K562 (cell line): ENCODE results near the gene ZNF740. TPM values are rescaled to one million over a fixed set of nuclear protein-coding genes. Genes with fewer than 3 reads are reported as not detected.

Source experiments
- BCOR ChIP-seq: fragments of 450-650 bp; IDR thresholded peaks from 2 replicates; pipeline ENCODE4 v1.6.1; 2016
- E2F3 ChIP-seq: fragments of 250-450 bp; sonication (Bioruptor Pico); IDR thresholded peaks from 2 replicates; pipeline ENCODE4 v1.4.0; 2020; ENCODE audit warnings: mild to moderate bottlenecking
- ELF4 ChIP-seq: fragments of 450-650 bp; formaldehyde crosslinking; IDR thresholded peaks from 2 replicates; pipeline ENCODE4 v1.4.0; 2022; ENCODE audit warnings: missing genetic modification characterization
- EP400 ChIP-seq: fragments of 450-650 bp; IDR thresholded peaks from 2 replicates; pipeline ENCODE4 v1.6.1; 2017; ENCODE audit warnings: antibody characterized with exemption, mild to moderate bottlenecking, moderate library complexity
- ETS1 ChIP-seq: conservative IDR thresholded peaks from 2 replicates; pipeline ENCODE4 v1.6.1; 2011; ENCODE audit warnings: low read depth, mild to moderate bottlenecking, low read length; ENCODE audit not compliant: control insufficient read depth
- HNRNPUL1 ChIP-seq: fragments of 200-400 bp; formaldehyde crosslinking; IDR thresholded peaks from 2 replicates; pipeline ENCODE4 v1.6.1; 2017; ENCODE audit warnings: low read length
- MEF2D ChIP-seq: conservative IDR thresholded peaks from 2 replicates; pipeline ENCODE4 v1.6.1; 2016; ENCODE audit warnings: low read depth, missing genetic modification characterization, missing compliant biosample characterization
- SMAD4 ChIP-seq: fragments of 250-450 bp; sonication (Bioruptor Pico); conservative IDR thresholded peaks from 2 replicates; pipeline ENCODE4 v1.8.0; 2021; ENCODE audit warnings: inconsistent platforms, mild to moderate bottlenecking, moderate library complexity
- SP1 ChIP-seq: sonication (generic); formaldehyde crosslinking; IDR thresholded peaks from 2 replicates; pipeline ENCODE4 v1.8.1; 2022; ENCODE audit warnings: mild to moderate bottlenecking, missing genetic modification reagents
- STAT6 ChIP-seq: sonication (generic); formaldehyde crosslinking; IDR thresholded peaks from 2 replicates; pipeline ENCODE4 v1.8.1; 2023; ENCODE audit warnings: mild to moderate bottlenecking, missing genetic modification reagents
- TSHZ1 ChIP-seq: fragments of 250-450 bp; sonication (Bioruptor Pico); IDR thresholded peaks from 2 replicates; pipeline ENCODE4 v1.4.0; 2020; ENCODE audit warnings: mild to moderate bottlenecking, moderate library complexity
- ZFX ChIP-seq: sonication (generic); formaldehyde crosslinking; IDR thresholded peaks from 2 replicates; pipeline ENCODE4 v1.8.0; 2022; ENCODE audit warnings: mild to moderate bottlenecking, missing genetic modification reagents, moderate library complexity
- ZNF76 ChIP-seq: fragments of 250-450 bp; sonication (Bioruptor Pico); IDR thresholded peaks from 2 replicates; pipeline ENCODE4 v1.4.0; 2020; ENCODE audit warnings: mild to moderate bottlenecking, moderate library complexity, borderline replicate concordance
- polyA plus RNA-seq, 8 experiments: library from polyadenylated mRNA; depleted of rRNA in 4 of 8; stranded (reverse) in 5 of 8; unstranded in 3 of 8; fragments of >200 nt; fragmentation: Nextera tagmentation in 2 of 8; fragmentation: Illumina TruSeq in 1 of 8; extraction: Ambion mirVana in 2 of 8; extraction: Trizol in 1 of 8; gene quantifications; 2 replicates each; pipeline versions ENCODE4 v1.2.1 to v1.2.3, GENCODE V29; 2011 to 2014; ENCODE audit warnings: inconsistent platforms in 1 of 8, missing spikeins in 1 of 8
- total RNA-seq, 7 experiments: library from RNA; depleted of rRNA in 6 of 7; stranded (reverse); fragments of >200 nt in 6 of 7; fragmentation: Illumina TruSeq in 2 of 7; extraction: Trizol in 2 of 7; gene quantifications; 2 replicates each; pipeline versions ENCODE4 v1.2.1 to v1.2.3, GENCODE V29; 2011 to 2021; ENCODE audit warnings: low replicate concordance in 1 of 7

Gene ZNF740
- total and polyA plus RNA-seq, 9 of the 15 experiments (the other 6 are each of a cell fraction or from before 2014, with no cell fraction given) = 0.57 to 46.4 (median 18.6) TPM

GRCh38 chr12:53159195-53159839 lies 21.2 kb upstream of the ZNF740 start (continued):
- TF ChIP-seq ETS1 (no peak), STAT6 (CRISPR knock-in tag) (peak; percentile 58; the same call in 1 of the 2 replicates), ZFX (no peak), ZNF76 (CRISPR knock-in tag) (no peak), BCOR (0 out of 2 replicates have a peak, but pooled peaks have one; percentile 43), EP400 (peak; percentile 90), SMAD4 (CRISPR knock-in tag) (peak; percentile 39), ELF4 (CRISPR knock-in tag) (no peak), TSHZ1 (no peak), E2F3 (no peak), MEF2D (tag) (0 out of 2 replicates have a peak, but pooled peaks have one; percentile 27), HNRNPUL1 (no peak; the same call in 1 of the 2 replicates), SP1 (peak; percentile 61; the same call in 1 of the 2 replicates)
